Cardiac muscle cell (in vitro differentiated cells and primary cell): ENCODE data around the gene TOR1AIP2. TPM values are rescaled to one million over a fixed set of nuclear protein-coding genes. Genes with fewer than 3 reads are reported as not detected.

Source experiments
- DNase-seq, 2 donors: peaks; one replicate each; pipeline versions ENCODE4 v3.0.0 to v3.0.0-alpha.2; 2010 to 2017; ENCODE audit warnings: low read depth in 1 of 2, low spot score in 1 of 2
- H3K27ac ChIP-seq: fragments of 200-600 bp; sonication (generic); 2 replicates; pipeline ENCODE4 v1.5.1; 2016
- H3K27me3 ChIP-seq: fragments of 200-600 bp; sonication (generic); 2 replicates; pipeline ENCODE4 v1.6.0; 2016; ENCODE audit warnings: control low read depth
- H3K36me3 ChIP-seq: fragments of 200-600 bp; sonication (generic); 2 replicates; pipeline ENCODE4 v1.5.1; 2016; ENCODE audit warnings: control low read depth
- H3K4me1 ChIP-seq: fragments of 200-600 bp; sonication (generic); 2 replicates; pipeline ENCODE4 v1.8.1; 2017; ENCODE audit warnings: low read depth, mild to moderate bottlenecking, mixed run types
- H3K4me3 ChIP-seq: fragments of 200-600 bp; sonication (generic); 2 replicates; pipeline ENCODE4 v1.5.1; 2016; ENCODE audit warnings: mild to moderate bottlenecking
- H3K9me3 ChIP-seq: fragments of 200-600 bp; sonication (generic); 2 replicates; pipeline ENCODE4 v1.5.1; 2017; ENCODE audit warnings: low read depth, mild to moderate bottlenecking, control low read depth
- polyA plus RNA-seq: library from polyadenylated mRNA; unstranded; fragments of >200 nt; fragmentation: Nextera tagmentation; extraction: Ambion mirVana; gene quantifications from 2 replicates; pipeline ENCODE4 v1.2.1, GENCODE V29; 2016
- total RNA-seq: library from RNA; depleted of rRNA; stranded (reverse); fragments of >200 nt; gene quantifications from 2 replicates; pipeline ENCODE4 v1.2.3, GENCODE V29; 2016
- TF ChIP-seq, protein P1 (sequence below): IDR thresholded peaks from 2 replicates; pipeline ENCODE4 v1.5.1; 2012; ENCODE audit warnings: low read depth, mild to moderate bottlenecking, low read length

Gene TOR1AIP2
- total and polyA plus RNA-seq, 2 experiments from 2014 or later = 20.7 to 75.6 TPM

- Histone ChIP-seq H3K4me3 (no peak overlapping the region), H3K36me3 (peaks cover 12% of the 10 kb centered on the region), H3K27ac (no peak overlapping the region), H3K4me1 (no peaks in the 10 kb centered on the region), H3K9me3 (no peaks in the 10 kb centered on the region), H3K27me3 (no peaks in the 10 kb centered on the region)
- TF ChIP-seq, protein P1, sequence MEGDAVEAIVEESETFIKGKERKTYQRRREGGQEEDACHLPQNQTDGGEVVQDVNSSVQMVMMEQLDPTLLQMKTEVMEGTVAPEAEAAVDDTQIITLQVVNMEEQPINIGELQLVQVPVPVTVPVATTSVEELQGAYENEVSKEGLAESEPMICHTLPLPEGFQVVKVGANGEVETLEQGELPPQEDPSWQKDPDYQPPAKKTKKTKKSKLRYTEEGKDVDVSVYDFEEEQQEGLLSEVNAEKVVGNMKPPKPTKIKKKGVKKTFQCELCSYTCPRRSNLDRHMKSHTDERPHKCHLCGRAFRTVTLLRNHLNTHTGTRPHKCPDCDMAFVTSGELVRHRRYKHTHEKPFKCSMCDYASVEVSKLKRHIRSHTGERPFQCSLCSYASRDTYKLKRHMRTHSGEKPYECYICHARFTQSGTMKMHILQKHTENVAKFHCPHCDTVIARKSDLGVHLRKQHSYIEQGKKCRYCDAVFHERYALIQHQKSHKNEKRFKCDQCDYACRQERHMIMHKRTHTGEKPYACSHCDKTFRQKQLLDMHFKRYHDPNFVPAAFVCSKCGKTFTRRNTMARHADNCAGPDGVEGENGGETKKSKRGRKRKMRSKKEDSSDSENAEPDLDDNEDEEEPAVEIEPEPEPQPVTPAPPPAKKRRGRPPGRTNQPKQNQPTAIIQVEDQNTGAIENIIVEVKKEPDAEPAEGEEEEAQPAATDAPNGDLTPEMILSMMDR = no peak
- DNase-seq = no peak
These were observed 45.4 kb upstream of the TOR1AIP2 start for GRCh38 chr1:179923029-179923428.

GRCh38 chr1:179921981-179922872 is 44.6 kb upstream of the TOR1AIP2 start:
- Histone ChIP-seq H3K9me3 (no peaks in the 10 kb centered on the region), H3K27ac (no peak overlapping the region), H3K36me3 (peaks cover 20% of the 10 kb centered on the region), H3K4me1 (no peaks in the 10 kb centered on the region), H3K27me3 (no peaks in the 10 kb centered on the region), H3K4me3 (no peak overlapping the region)
- peak in 1 of 2 donors; percentile 25 for DNase-seq
- TF ChIP-seq, protein P1 = no peak

DNA sequence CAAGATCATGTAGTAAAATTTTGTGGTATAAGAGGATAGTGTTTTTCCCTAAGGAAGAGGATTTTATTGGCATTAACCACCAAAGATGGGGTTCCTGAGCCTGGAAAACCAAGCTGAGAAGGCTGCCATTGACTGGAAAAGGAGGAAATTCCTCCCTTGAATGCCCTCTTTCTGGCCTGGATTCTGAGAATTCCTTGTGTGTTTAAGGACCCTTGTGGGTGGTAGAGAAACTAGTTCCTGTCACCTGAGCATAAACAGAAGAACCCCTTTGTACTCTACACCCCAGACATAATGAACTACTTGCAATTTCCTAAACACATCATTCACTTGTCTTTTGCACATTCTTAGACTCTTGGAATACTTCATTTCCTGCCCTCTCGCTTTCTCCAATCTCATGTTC is 43.9 kb upstream of the TOR1AIP2 start:
- peak in 1 of 2 donors; percentile 15 for DNase-seq
- Histone ChIP-seq H3K27ac (no peak overlapping the region), H3K4me1 (no peaks in the 10 kb centered on the region), H3K27me3 (no peaks in the 10 kb centered on the region), H3K9me3 (no peaks in the 10 kb centered on the region), H3K36me3 (peaks cover 23% of the 10 kb centered on the region), H3K4me3 (no peak overlapping the region)
- TF ChIP-seq, protein P1 = no peak

GRCh38 chr1:179917601-179918429 is 40.2 kb upstream of the TOR1AIP2 start:
- Histone ChIP-seq H3K36me3 (peaks cover 36% of the 10 kb centered on the region), H3K4me3 (no peak overlapping the region), H3K27me3 (no peaks in the 10 kb centered on the region), H3K4me1 (no peaks in the 10 kb centered on the region), H3K27ac (no peak overlapping the region), H3K9me3 (no peaks in the 10 kb centered on the region)
- TF ChIP-seq, protein P1 = no peak
- DNase-seq = no peak

DNA sequence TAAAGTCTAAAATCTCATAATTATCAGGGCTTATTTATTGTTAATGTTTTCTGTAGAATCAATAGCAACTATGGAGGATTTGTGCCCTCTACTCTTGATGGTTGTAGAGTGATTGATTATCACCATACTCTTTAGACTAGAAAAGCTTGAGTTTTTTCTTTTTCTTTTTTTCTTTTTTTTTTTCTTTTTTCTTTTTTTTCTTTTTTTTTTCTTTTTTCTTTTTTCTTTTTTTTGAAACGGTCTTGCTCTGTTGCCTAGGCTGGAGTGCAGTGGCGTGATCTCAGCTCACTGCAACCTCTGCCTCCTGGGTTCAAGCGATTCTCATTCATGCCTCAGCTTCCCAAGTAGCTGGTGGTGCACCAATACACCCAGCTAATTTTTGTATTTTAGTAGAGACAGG is 34.2 kb upstream of the TOR1AIP2 start:
- Histone ChIP-seq H3K9me3 (no peaks in the 10 kb centered on the region), H3K4me1 (no peaks in the 10 kb centered on the region), H3K36me3 (peaks cover 35% of the 10 kb centered on the region), H3K27me3 (no peaks in the 10 kb centered on the region), H3K27ac (no peak overlapping the region), H3K4me3 (no peak overlapping the region)
- TF ChIP-seq, protein P1 = no peak
- DNase-seq = no peak
